ENCODE data around the gene KCNT2.

Gene KCNT2

DNA sequence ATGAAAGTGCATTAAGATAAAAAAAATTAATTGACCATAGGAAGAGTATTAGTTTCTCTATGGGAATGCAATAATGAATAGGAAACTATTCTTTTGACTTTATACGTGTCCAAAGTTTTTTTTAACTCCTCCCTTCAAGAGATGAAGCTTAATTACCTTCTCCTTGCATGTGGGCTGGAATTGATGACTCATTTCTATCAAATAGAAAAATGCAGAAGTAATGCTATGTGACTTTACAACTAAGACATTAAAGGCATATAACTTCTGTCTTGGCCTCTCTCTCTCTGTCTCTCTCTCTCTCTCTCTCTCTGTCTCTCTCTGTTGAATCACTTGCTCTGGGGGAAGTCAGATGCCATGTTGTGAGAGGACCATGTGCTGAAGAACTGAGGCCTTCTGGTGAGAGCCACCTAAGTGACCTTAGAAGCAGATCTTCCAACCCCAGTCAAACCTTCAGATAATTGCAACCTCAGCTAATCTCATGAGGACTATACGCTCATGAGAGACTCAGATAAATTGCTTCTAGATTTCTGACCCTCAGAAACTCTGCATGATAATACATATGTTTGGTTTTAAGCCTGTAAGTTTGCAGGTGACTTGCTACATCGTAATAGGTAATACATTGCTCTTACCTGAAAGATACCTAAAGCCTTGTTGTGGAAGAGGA is 414.2 kb downstream of the KCNT2 start:
- no peak overlapping the region for H3K4me3 ChIP-seq (ENCODE audit: low read length)
- H4K5ac ChIP-seq (ENCODE audit: low read length): no peak overlapping the region
- no peak overlapping the region for H2BK120ac ChIP-seq (ENCODE audit: low read depth, low read length)
- H3K4ac ChIP-seq (ENCODE audit: low read depth, low read length): no peak overlapping the region
- no peak overlapping the region for H2BK5ac ChIP-seq (ENCODE audit: low read length)
- H3K9ac ChIP-seq (ENCODE audit: low read length): no peak overlapping the region
- H4K8ac ChIP-seq (ENCODE audit: low read depth, low read length): no peak overlapping the region
- no peaks in the 10 kb centered on the region for H3K79me2 ChIP-seq (ENCODE audit: control insufficient read depth, insufficient read depth, low read length)
- no peak overlapping the region for H2BK15ac ChIP-seq (replicated peaks; ENCODE audit: low read depth)
- no peak overlapping the region for H3K56ac ChIP-seq (ENCODE audit: low read length)
- H3K27me3 ChIP-seq (ENCODE audit: insufficient read depth, low read length, poor library complexity): no peaks in the 10 kb centered on the region
- no peaks in the 10 kb centered on the region for H3K4me1 ChIP-seq (ENCODE audit: control insufficient read depth, low read depth, low read length)
- no CpG with 5 or more reads among the region's 3 CpGs for WGBS (ENCODE audit: extremely low coverage, insufficient coverage, low lambda C conversion rate)
- H3K4me2 ChIP-seq (ENCODE audit: low read length): no peak overlapping the region
- no peaks in the 10 kb centered on the region for H3K36me3 ChIP-seq (ENCODE audit: control insufficient read depth, insufficient read depth, low read length)
- no peak overlapping the region for H3K18ac ChIP-seq (ENCODE audit: low read length)
- H3K27ac ChIP-seq (ENCODE audit: low read depth, low read length): no peak overlapping the region
- no peak overlapping the region for H2AK5ac ChIP-seq (ENCODE audit: low read length)
- no peak overlapping the region for H3K23ac ChIP-seq (ENCODE audit: low read length)
- no peak for DNase-seq
- no peaks in the 10 kb centered on the region for H3K79me1 ChIP-seq (ENCODE audit: low read length)

- no peak overlapping the region for H2BK120ac ChIP-seq (ENCODE audit: low read depth, low read length)
- H3K23ac ChIP-seq (ENCODE audit: low read length): no peak overlapping the region
- no peaks in the 10 kb centered on the region for H3K36me3 ChIP-seq (ENCODE audit: control insufficient read depth, insufficient read depth, low read length)
- no CpG with 5 or more reads among the region's 8 CpGs for WGBS (ENCODE audit: extremely low coverage, insufficient coverage, low lambda C conversion rate)
- no peak for DNase-seq
- H2BK15ac ChIP-seq (replicated peaks; ENCODE audit: low read depth): no peak overlapping the region
- H3K4me2 ChIP-seq (ENCODE audit: low read length): no peak overlapping the region
- H3K27me3 ChIP-seq (ENCODE audit: insufficient read depth, low read length, poor library complexity): no peaks in the 10 kb centered on the region
- H3K79me2 ChIP-seq (ENCODE audit: control insufficient read depth, insufficient read depth, low read length): no peaks in the 10 kb centered on the region
- H3K56ac ChIP-seq (ENCODE audit: low read length): no peak overlapping the region
- H2BK5ac ChIP-seq (ENCODE audit: low read length): no peak overlapping the region
- no peak overlapping the region for H2AK5ac ChIP-seq (ENCODE audit: low read length)
- H4K8ac ChIP-seq (ENCODE audit: low read depth, low read length): no peak overlapping the region
- no peaks in the 10 kb centered on the region for H3K4me1 ChIP-seq (ENCODE audit: control insufficient read depth, low read depth, low read length)
- no peak overlapping the region for H3K18ac ChIP-seq (ENCODE audit: low read length)
- H3K79me1 ChIP-seq (ENCODE audit: low read length): no peaks in the 10 kb centered on the region
- no peak overlapping the region for H3K4ac ChIP-seq (ENCODE audit: low read depth, low read length)
- no peak overlapping the region for H3K4me3 ChIP-seq (ENCODE audit: low read length)
- H4K5ac ChIP-seq (ENCODE audit: low read length): no peak overlapping the region
- H3K9ac ChIP-seq (ENCODE audit: low read length): no peak overlapping the region
- H3K27ac ChIP-seq (ENCODE audit: low read depth, low read length): no peak overlapping the region
These were observed 424.3 kb downstream of the KCNT2 start for GRCh38 chr1:196183941-196184340.

DNA sequence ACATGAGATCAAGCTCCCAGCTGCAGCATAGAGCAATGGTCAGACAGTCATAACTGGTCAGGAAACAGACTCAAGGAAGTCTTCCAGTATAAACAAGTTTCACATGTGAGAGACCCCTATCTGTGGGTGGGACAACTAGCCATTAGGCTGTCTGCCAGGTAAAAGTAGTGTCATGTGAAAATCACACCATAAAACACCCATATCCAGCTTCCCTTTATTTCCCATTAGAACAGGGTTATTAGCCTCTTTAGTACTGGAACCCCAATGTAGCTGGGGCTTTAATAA is 426.7 kb downstream of the KCNT2 start:
- Histone ChIP-seq H3K4me3 (ENCODE audit: low read length) (no peak overlapping the region), H3K79me2 (ENCODE audit: control insufficient read depth, insufficient read depth, low read length) (no peaks in the 10 kb centered on the region), H2BK15ac (replicated peaks; ENCODE audit: low read depth) (no peak overlapping the region), H2AK5ac (ENCODE audit: low read length) (no peak overlapping the region), H3K27me3 (ENCODE audit: insufficient read depth, low read length, poor library complexity) (no peaks in the 10 kb centered on the region), H2BK5ac (ENCODE audit: low read length) (no peak overlapping the region), H3K18ac (ENCODE audit: low read length) (no peak overlapping the region), H3K4me2 (ENCODE audit: low read length) (no peak overlapping the region), H3K23ac (ENCODE audit: low read length) (no peak overlapping the region), H4K8ac (ENCODE audit: low read depth, low read length) (no peak overlapping the region), H3K36me3 (ENCODE audit: control insufficient read depth, insufficient read depth, low read length) (no peaks in the 10 kb centered on the region), H3K4me1 (ENCODE audit: control insufficient read depth, low read depth, low read length) (no peaks in the 10 kb centered on the region), H3K27ac (ENCODE audit: low read depth, low read length) (no peak overlapping the region), H3K56ac (ENCODE audit: low read length) (no peak overlapping the region), H3K9ac (ENCODE audit: low read length) (no peak overlapping the region), H3K79me1 (ENCODE audit: low read length) (no peaks in the 10 kb centered on the region), H4K5ac (ENCODE audit: low read length) (no peak overlapping the region), H2BK120ac (ENCODE audit: low read depth, low read length) (no peak overlapping the region), H3K4ac (ENCODE audit: low read depth, low read length) (no peak overlapping the region)
- no peak for DNase-seq

- Histone ChIP-seq H3K23ac (ENCODE audit: low read length) (no peak overlapping the region), H2BK120ac (ENCODE audit: low read depth, low read length) (no peak overlapping the region), H3K79me1 (ENCODE audit: low read length) (no peaks in the 10 kb centered on the region), H4K8ac (ENCODE audit: low read depth, low read length) (no peak overlapping the region), H2BK5ac (ENCODE audit: low read length) (no peak overlapping the region), H3K36me3 (ENCODE audit: control insufficient read depth, insufficient read depth, low read length) (no peaks in the 10 kb centered on the region), H3K27me3 (ENCODE audit: insufficient read depth, low read length, poor library complexity) (no peaks in the 10 kb centered on the region), H2BK15ac (replicated peaks; ENCODE audit: low read depth) (no peak overlapping the region), H3K4me1 (ENCODE audit: control insufficient read depth, low read depth, low read length) (no peaks in the 10 kb centered on the region), H3K79me2 (ENCODE audit: control insufficient read depth, insufficient read depth, low read length) (no peaks in the 10 kb centered on the region), H3K4me2 (ENCODE audit: low read length) (no peak overlapping the region), H3K56ac (ENCODE audit: low read length) (no peak overlapping the region), H4K5ac (ENCODE audit: low read length) (no peak overlapping the region), H3K4me3 (ENCODE audit: low read length) (no peak overlapping the region), H3K27ac (ENCODE audit: low read depth, low read length) (no peak overlapping the region), H3K4ac (ENCODE audit: low read depth, low read length) (no peak overlapping the region), H3K9ac (ENCODE audit: low read length) (no peak overlapping the region), H2AK5ac (ENCODE audit: low read length) (no peak overlapping the region), H3K18ac (ENCODE audit: low read length) (no peak overlapping the region)
- DNase-seq: peak; percentile 39
- WGBS (ENCODE audit: extremely low coverage, insufficient coverage, low lambda C conversion rate): no CpG with 5 or more reads among the region's 1 CpG
These were observed 427.2 kb downstream of the KCNT2 start for GRCh38 chr1:196180847-196181593.

DNA sequence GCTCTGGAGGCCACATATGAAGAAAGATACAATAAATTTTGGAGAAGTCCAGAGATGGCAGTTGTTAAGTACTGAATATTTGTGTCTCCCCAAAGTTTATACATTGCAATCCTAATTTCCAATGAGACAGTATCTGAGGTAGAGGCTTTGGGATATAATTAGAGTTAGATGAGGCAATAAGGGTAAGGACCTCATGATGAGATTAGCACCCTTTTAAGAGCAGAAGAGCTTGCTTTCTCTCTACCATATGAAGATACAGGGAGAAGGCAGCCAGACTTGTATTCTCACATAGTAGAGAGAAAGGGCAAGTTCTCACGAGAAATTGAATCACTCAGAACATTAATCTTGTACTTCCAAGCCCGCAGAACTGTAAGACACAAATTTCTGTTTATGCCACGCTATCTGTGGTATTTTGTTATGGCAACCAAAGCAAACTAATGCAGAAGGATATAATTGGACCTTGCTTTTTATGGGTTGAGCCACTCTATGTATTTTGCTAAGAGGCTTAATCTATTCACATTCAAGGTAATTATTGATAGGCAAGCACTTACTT is 430.1 kb downstream of the KCNT2 start:
- Histone ChIP-seq H4K5ac (ENCODE audit: low read length) (no peak overlapping the region), H3K9ac (ENCODE audit: low read length) (no peak overlapping the region), H3K4me2 (ENCODE audit: low read length) (no peak overlapping the region), H3K79me2 (ENCODE audit: control insufficient read depth, insufficient read depth, low read length) (no peaks in the 10 kb centered on the region), H2BK120ac (ENCODE audit: low read depth, low read length) (no peak overlapping the region), H2BK15ac (replicated peaks; ENCODE audit: low read depth) (no peak overlapping the region), H2BK5ac (ENCODE audit: low read length) (no peak overlapping the region), H3K36me3 (ENCODE audit: control insufficient read depth, insufficient read depth, low read length) (no peaks in the 10 kb centered on the region), H2AK5ac (ENCODE audit: low read length) (no peak overlapping the region), H3K4ac (ENCODE audit: low read depth, low read length) (no peak overlapping the region), H3K27me3 (ENCODE audit: insufficient read depth, low read length, poor library complexity) (no peaks in the 10 kb centered on the region), H3K79me1 (ENCODE audit: low read length) (no peaks in the 10 kb centered on the region), H4K8ac (ENCODE audit: low read depth, low read length) (no peak overlapping the region), H3K18ac (ENCODE audit: low read length) (no peak overlapping the region), H3K4me1 (ENCODE audit: control insufficient read depth, low read depth, low read length) (no peaks in the 10 kb centered on the region), H3K27ac (ENCODE audit: low read depth, low read length) (no peak overlapping the region), H3K4me3 (ENCODE audit: low read length) (no peak overlapping the region), H3K56ac (ENCODE audit: low read length) (no peak overlapping the region), H3K23ac (ENCODE audit: low read length) (no peak overlapping the region)
- no peak for DNase-seq
- WGBS (ENCODE audit: extremely low coverage, insufficient coverage, low lambda C conversion rate): no CpG with 5 or more reads among the region's 3 CpGs

Data from mesendoderm (in vitro differentiated cells).